Measurements from ENCODE around the gene ERP44. TPM values are rescaled to one million over a fixed set of nuclear protein-coding genes. Genes with fewer than 3 reads are reported as not detected.

Gene ERP44
- polyA plus RNA-seq, 3 donors, result 18.4 to 74.0 (median 66.3) TPM

GRCh38 chr9:99978221-99978620 lies 120.6 kb downstream of the ERP44 start:
- H3K9me3 ChIP-seq (replicated peaks in 1 of 2; ENCODE audit: control insufficient read depth in 1 of 2, insufficient read depth in 1 of 2, low read length in 2 of 2), result no peaks in the 10 kb centered on the region
- intact Hi-C loops (cut with micrococcal nuclease), result no loop called here
- H3K36me3 ChIP-seq (replicated peaks in 1 of 2; ENCODE audit: control insufficient read depth in 1 of 2, insufficient read depth in 2 of 2, low read length in 2 of 2), result peaks cover 10 to 58% of the 10 kb centered on the region in 2 donors
- no peak overlapping the region for H2AFZ ChIP-seq (ENCODE audit: insufficient read depth, low read depth, low read length, poor library complexity, severe bottlenecking)
- no peak overlapping the region for H3K27ac ChIP-seq (ENCODE audit: low read depth in 1 of 2, low read length in 2 of 2)
- H3K27me3 ChIP-seq (ENCODE audit: control insufficient read depth in 2 of 2, insufficient read depth in 2 of 2, low read length in 2 of 2), result no peaks in the 10 kb centered on the region
- no peak overlapping the region for H3K4me3 ChIP-seq (replicated peaks in 1 of 3; ENCODE audit: low read depth in 2 of 3, low read length in 3 of 3)
- Mint-ChIP-seq H3K4me1 (no peaks in the 10 kb centered on the region), H3K27ac (no peak overlapping the region), H3K4me3 (no peak overlapping the region), H3K27me3 (ENCODE audit: low read depth in 3 of 3) (no peaks in the 10 kb centered on the region), H3K9me3 (no peaks in the 10 kb centered on the region), H3K36me3 (peaks cover 38 to 39% of the 10 kb centered on the region in 2 donors)
- no peak for TF ChIP-seq CTCF (IDR thresholded peaks at IDR 0.05)
- no peak overlapping the region for H3K9ac ChIP-seq (ENCODE audit: insufficient read depth, low read length, poor library complexity, severe bottlenecking)
- H3K4me1 ChIP-seq (ENCODE audit: control insufficient read depth in 1 of 2, insufficient read depth in 2 of 2, low read length in 2 of 2), result no peaks in the 10 kb centered on the region
- H3K4me2 ChIP-seq (replicated peaks; ENCODE audit: extremely low read depth, low read length, poor library complexity, severe bottlenecking), result no peak overlapping the region
- peaks cover 4% of the 10 kb centered on the region for H4K20me1 ChIP-seq (ENCODE audit: insufficient read depth, low read length)
- no peaks in the 10 kb centered on the region for H3K79me2 ChIP-seq (ENCODE audit: insufficient read depth, low read length)
- no CpG with 5 or more reads among the region's 1 CpG for WGBS (ENCODE audit: insufficient coverage)
- DNase-seq, result no peak

- no peak overlapping the region for H2AFZ ChIP-seq (ENCODE audit: insufficient read depth, low read depth, low read length, poor library complexity, severe bottlenecking)
Measured at GRCh38 chr9:99977033-99977792, 121.6 kb downstream of the ERP44 start.

More at GRCh38 chr9:99977033-99977792, 121.6 kb downstream of the ERP44 start:
- Mint-ChIP-seq H3K4me1 (no peaks in the 10 kb centered on the region), H3K27ac (no peak overlapping the region), H3K9me3 (no peaks in the 10 kb centered on the region), H3K4me3 (no peak overlapping the region), H3K27me3 (ENCODE audit: low read depth in 3 of 3) (no peaks in the 10 kb centered on the region), H3K36me3 (peaks cover 30 to 33% of the 10 kb centered on the region in 2 donors)
- Histone ChIP-seq H3K9me3 (replicated peaks in 1 of 2; ENCODE audit: control insufficient read depth in 1 of 2, insufficient read depth in 1 of 2, low read length in 2 of 2) (no peaks in the 10 kb centered on the region), H3K27ac (ENCODE audit: low read depth in 1 of 2, low read length in 2 of 2) (no peak overlapping the region), H3K9ac (ENCODE audit: insufficient read depth, low read length, poor library complexity, severe bottlenecking) (no peak overlapping the region), H3K79me2 (ENCODE audit: insufficient read depth, low read length) (no peaks in the 10 kb centered on the region), H3K4me2 (replicated peaks; ENCODE audit: extremely low read depth, low read length, poor library complexity, severe bottlenecking) (no peak overlapping the region), H4K20me1 (ENCODE audit: insufficient read depth, low read length) (peaks cover 4% of the 10 kb centered on the region), H3K4me1 (ENCODE audit: control insufficient read depth in 1 of 2, insufficient read depth in 2 of 2, low read length in 2 of 2) (no peaks in the 10 kb centered on the region), H3K36me3 (replicated peaks in 1 of 2; ENCODE audit: control insufficient read depth in 1 of 2, insufficient read depth in 2 of 2, low read length in 2 of 2) (peaks cover 2 to 48% of the 10 kb centered on the region in 2 donors), H3K27me3 (ENCODE audit: control insufficient read depth in 2 of 2, insufficient read depth in 2 of 2, low read length in 2 of 2) (no peaks in the 10 kb centered on the region), H3K4me3 (replicated peaks in 1 of 3; ENCODE audit: low read depth in 2 of 3, low read length in 3 of 3) (no peak overlapping the region)
- no peak for TF ChIP-seq CTCF (IDR thresholded peaks at IDR 0.05)
- no peak for DNase-seq
- intact Hi-C loops (cut with micrococcal nuclease), result no loop called here
- 100% methylated on average over 1 of the region's 3 CpGs for WGBS (ENCODE audit: insufficient coverage)

Measured in CD14-positive monocyte (primary cell).